ENCODE measurements around the gene PTPN14. TPM values are rescaled to one million over a fixed set of nuclear protein-coding genes. Genes with fewer than 3 reads are reported as not detected.
A peak's percentile ranks its signal among the peaks of the same experiment; 100 is the strongest.

The PTPN14 gene
- total and polyA plus RNA-seq, 2 of the 4 experiments (the other 2 are of a cell fraction), result 21.5 to 31.7 TPM

- dilution Hi-C loops (cut with HindIII; ENCODE audit: low sequenced_read_pairs, unreplicated experiment), result no loop called here
- no peak overlapping the region for H2AK5ac ChIP-seq (ENCODE audit: low read depth, low read length)
- H3K56ac ChIP-seq (ENCODE audit: extremely low read depth, insufficient read depth, low read length), result no peak overlapping the region
- H3K9me1 ChIP-seq (ENCODE audit: insufficient read depth, low read length), result peaks cover 26% of the 10 kb centered on the region
- ATAC-seq (ENCODE audit: low read depth) (no peak), DNase-seq (no peak)
- H2BK5ac ChIP-seq (ENCODE audit: low read depth, low read length, poor library complexity, severe bottlenecking), result no peak overlapping the region
- no peak overlapping the region for H4K8ac ChIP-seq (ENCODE audit: low read depth in 2 of 2, low read length in 2 of 2)
- no peaks in the 10 kb centered on the region for H3K9me3 ChIP-seq (ENCODE audit: control insufficient read depth, insufficient read depth, low read length)
- in situ Hi-C loops (cut with MboI; ENCODE audit: low sequenced_read_pairs), result no loop called here
- no peak overlapping the region for H3K27ac ChIP-seq (ENCODE audit: insufficient read depth, low read length)
- BruUV-seq (replicated peaks), result no TSS peak
- TF ChIP-seq CHD1 (IDR thresholded peaks at IDR 0.05; ENCODE audit: low read depth, low read length), result no peak
- TF ChIP-seq RCOR1 (IDR thresholded peaks at IDR 0.05; ENCODE audit: insufficient replicate concordance, low read length), result no peak
- TF ChIP-seq BHLHE40 (IDR thresholded peaks at IDR 0.05; ENCODE audit: low read depth, low read length), result no peak
- no peak for TF ChIP-seq FOS (IDR thresholded peaks at IDR 0.05; ENCODE audit: low read depth, low read length)
- no peak for TF ChIP-seq CEBPB (IDR thresholded peaks at IDR 0.05; ENCODE audit: low read depth, low read length)
- TF ChIP-seq NFE2L2 (IDR thresholded peaks at IDR 0.05; ENCODE audit: low read depth, low read length), result no peak
- no peak for TF ChIP-seq MAFK (IDR thresholded peaks at IDR 0.05; ENCODE audit: low read depth, low read length)
- no peak for TF ChIP-seq SMC3 (IDR thresholded peaks at IDR 0.05; ENCODE audit: low read depth, low read length)
- no peak for TF ChIP-seq ELK1 (IDR thresholded peaks at IDR 0.05; ENCODE audit: borderline replicate concordance, low read depth, low read length)
- no peak for TF ChIP-seq MXI1 (IDR thresholded peaks at IDR 0.05; ENCODE audit: borderline replicate concordance, low read depth, low read length)
- TF ChIP-seq MAZ (IDR thresholded peaks at IDR 0.05; ENCODE audit: borderline replicate concordance, low read depth, low read length), result no peak
- no peak for TF ChIP-seq RAD21 (IDR thresholded peaks at IDR 0.05; ENCODE audit: low read length)
- H3K79me1 ChIP-seq (ENCODE audit: low read depth in 1 of 2, low read length in 2 of 2), result peaks cover 55 to 79% of the 10 kb centered on the region in 2 experiments
- H4K5ac ChIP-seq (ENCODE audit: low read depth, low read length), result no peak overlapping the region
- H3K18ac ChIP-seq (ENCODE audit: low read depth, low read length), result no peak overlapping the region
- H3K27me3 ChIP-seq (ENCODE audit: control insufficient read depth, insufficient read depth, low read length), result no peaks in the 10 kb centered on the region
- H3K4ac ChIP-seq (ENCODE audit: low read depth, low read length), result no peak overlapping the region
- H2BK120ac ChIP-seq (ENCODE audit: low read depth, low read length), result no peak overlapping the region
- H4K91ac ChIP-seq (ENCODE audit: insufficient read depth, low read depth, low read length), result no peak overlapping the region
- ChIA-PET POLR2A (ENCODE audit: unreplicated experiment) (no interaction called here), CTCF (interaction anchor here (0.7 kb wide), 1 partner anchor 85 kb away, joined by 3 read pairs; no protein-coding TSS in a partner anchor)
- no peak overlapping the region for H2BK20ac ChIP-seq (ENCODE audit: low read depth, low read length)
- H4K20me1 ChIP-seq (ENCODE audit: insufficient read depth, low read length), result peaks cover 35% of the 10 kb centered on the region
- no peak overlapping the region for H2BK15ac ChIP-seq (ENCODE audit: low read depth, low read length)
- no CpG with 5 or more reads among the region's 1 CpG for WGBS, 2 experiments (ENCODE audit: extremely low coverage in 2 of 2, insufficient read length in 1 of 2)
- no peak overlapping the region for H3K14ac ChIP-seq (replicated peaks; ENCODE audit: low read depth, low read length)
- H3K36me3 ChIP-seq (ENCODE audit: control insufficient read depth, insufficient read depth, low read length), result 0 out of 2 replicates have a peak, but pooled peaks cover 2% of the 10 kb centered on the region
- H3K4me2 ChIP-seq (ENCODE audit: low read depth, low read length), result no peak overlapping the region; the same call in 1 of the 2 replicates
- no peak overlapping the region for H3K9ac ChIP-seq (ENCODE audit: low read depth, low read length)
- no peak overlapping the region for H3K4me3 ChIP-seq (ENCODE audit: insufficient read depth, low read depth, low read length)
- no peak overlapping the region for H2AK9ac ChIP-seq (replicated peaks; ENCODE audit: low read depth, low read length, poor library complexity)
- H3K4me1 ChIP-seq (ENCODE audit: control insufficient read depth, insufficient read depth, low read length), result peaks cover 18% of the 10 kb centered on the region
- H2AFZ ChIP-seq (replicated peaks; ENCODE audit: low read length, poor library complexity), result no peak overlapping the region
- intact Hi-C loops (cut with micrococcal nuclease), result no loop called here
- 0 out of 2 replicates have a peak overlapping the region, but pooled peaks have one; percentile 21 for H3K23ac ChIP-seq (ENCODE audit: low read depth, low read length)
Observed at GRCh38 chr1:214418391-214418790, 133.0 kb downstream of the PTPN14 start.

All from IMR-90 (cell line).